OCI-LY7 (cell line): Measurements from ENCODE around the gene WDR38.

Source experiments
- CTCF ChIP-seq: fragments of 200-600 bp; sonication (generic); conservative IDR thresholded peaks from 2 replicates; pipeline ENCODE4 v1.5.1; 2014; ENCODE audit warnings: mild to moderate bottlenecking, antibody characterized with exemption, low read length, moderate library complexity, mixed read lengths
- EZH2phosphoT487 ChIP-seq: fragments of 200-600 bp; sonication (generic); IDR thresholded peaks from 2 replicates; pipeline ENCODE4 v1.6.1; 2018; ENCODE audit warnings: low read depth, borderline replicate concordance, mild to moderate bottlenecking, mixed run types, antibody characterized with exemption, low read length, moderate library complexity, mixed read lengths

DNA sequence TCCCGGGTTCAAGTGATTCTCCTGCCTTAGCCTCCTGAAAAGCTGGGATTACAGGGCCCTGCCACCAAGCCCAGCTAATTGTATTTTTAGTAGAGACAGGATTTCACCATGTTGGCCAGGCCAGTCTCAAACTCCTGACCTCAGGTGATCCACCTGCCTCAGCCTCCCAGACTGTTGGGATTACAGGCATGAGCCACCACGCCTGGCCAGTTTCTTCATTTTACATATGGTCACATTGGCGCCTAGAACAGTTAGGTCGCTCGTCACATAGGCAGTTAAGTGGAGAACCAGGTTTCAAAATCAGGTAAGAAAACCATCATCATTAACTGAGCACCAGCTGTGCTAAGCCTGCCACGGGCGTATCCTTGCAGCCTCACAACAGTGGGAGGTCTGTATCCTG lies 40.2 kb upstream of the WDR38 start:
- TF ChIP-seq EZH2phosphoT487 (no peak), CTCF (no peak)
